ENCODE data around the gene NR1I3. TPM values are rescaled to one million over a fixed set of nuclear protein-coding genes. Genes with fewer than 3 reads are reported as not detected.

NR1I3 gene
- not detected in 2 replicates for total RNA-seq

GRCh38 chr1:161238039-161238473 is at the start of gene NR1I3:
Gene NR1I3 (minus strand): TSS chr1:161238203. CDS start chr1:161236565, 1,638 bp downstream.

GRCh38 chr1:161258439-161259344 is 20.7 kb upstream of the NR1I3 start, which contains the start of gene PCP4L1:
Gene PCP4L1 (plus strand): TSS chr1:161258745. CDS start chr1:161258975, 230 bp downstream.

GRCh38 chr1:161225534-161226319 is 12.3 kb downstream of the NR1I3 start, which contains the start of gene TOMM40L:
Gene TOMM40L (plus strand): TSS chr1:161226060. CDS start chr1:161226490, 430 bp downstream.

GRCh38 chr1:161215076-161215475 is 22.9 kb downstream of the NR1I3 start, which contains the start of gene FCER1G:
Gene FCER1G (plus strand): TSS chr1:161215295. CDS start chr1:161215322, 27 bp downstream.

GRCh38 chr1:161201836-161202712 is 35.9 kb downstream of the NR1I3 start, which contains the start of gene NDUFS2:
Gene NDUFS2 (plus strand): TSS chr1:161202367. CDS start chr1:161202386, 19 bp downstream.

GRCh38 chr1:161198897-161199431 is 39.0 kb downstream of the NR1I3 start, which contains the start of gene ADAMTS4:
Gene ADAMTS4 (minus strand): TSS chr1:161199054. CDS start chr1:161198627, 427 bp downstream.

Other genes with a start within 250 kb of the NR1I3 start
- gene F11R, start 217.1 kb downstream of the NR1I3 start, total RNA-seq, result 4.1 and 10.9 TPM in 2 replicates
- gene TSTD1, start 199.2 kb downstream of the NR1I3 start, total RNA-seq, result 14.5 and 21.0 TPM in 2 replicates
- 25.1 and 30.8 TPM in 2 replicates for gene USF1, start 192.2 kb downstream of the NR1I3 start, total RNA-seq
- gene ARHGAP30, start 168.3 kb downstream of the NR1I3 start, total RNA-seq, result not detected in 2 replicates
- gene NECTIN4, start 148.6 kb downstream of the NR1I3 start, total RNA-seq, result 0.10 TPM in 1 of 2 replicates, not detected in the other
- 2.0 and 2.6 TPM in 2 replicates for gene KLHDC9, start 139.8 kb downstream of the NR1I3 start, total RNA-seq
- gene PFDN2, start 120.2 kb downstream of the NR1I3 start, total RNA-seq, result 34.9 and 36.8 TPM in 2 replicates
- 12.6 and 18.6 TPM in 2 replicates for gene NIT1, start 120.1 kb downstream of the NR1I3 start, total RNA-seq
- 26.5 and 28.1 TPM in 2 replicates for gene DEDD, start 105.5 kb downstream of the NR1I3 start, total RNA-seq
- gene UFC1, start 84.2 kb downstream of the NR1I3 start, total RNA-seq, result 79.6 and 90.7 TPM in 2 replicates
- gene USP21, start 78.7 kb downstream of the NR1I3 start, total RNA-seq, result 11.8 and 16.2 TPM in 2 replicates
- 6.2 and 7.9 TPM in 2 replicates for gene PPOX, start 71.8 kb downstream of the NR1I3 start, total RNA-seq
- 17.4 and 22.2 TPM in 2 replicates for gene B4GALT3, start 60.7 kb downstream of the NR1I3 start, total RNA-seq
- 2.2 and 3.6 TPM in 2 replicates for gene ADAMTS4, start 39.1 kb downstream of the NR1I3 start, total RNA-seq
- 73.1 and 95.8 TPM in 2 replicates for gene NDUFS2, start 35.8 kb downstream of the NR1I3 start, total RNA-seq
- not detected in 2 replicates for gene FCER1G, start 22.9 kb downstream of the NR1I3 start, total RNA-seq
- gene APOA2, start 14.6 kb downstream of the NR1I3 start, total RNA-seq, result not detected in 2 replicates
- 2.7 and 5.8 TPM in 2 replicates for gene TOMM40L, start 12.1 kb downstream of the NR1I3 start, total RNA-seq
- not detected in 2 replicates for gene PCP4L1, start 20.5 kb upstream of the NR1I3 start, total RNA-seq
- gene MPZ, start 71.8 kb upstream of the NR1I3 start, total RNA-seq, result 0.44 and 0.50 TPM in 2 replicates
- gene SDHC, start 76.2 kb upstream of the NR1I3 start, total RNA-seq, result 133 and 154 TPM in 2 replicates
- gene CFAP126, start 129.7 kb upstream of the NR1I3 start, total RNA-seq, result not detected in 2 replicates